ENCODE data around the gene CABLES1. TPM values are rescaled to one million over a fixed set of nuclear protein-coding genes. Genes with fewer than 3 reads are reported as not detected.
A peak's percentile ranks its signal among the peaks of the same experiment; 100 is the strongest.

CABLES1 gene
- total RNA-seq, 8 experiments from 2014 or later, result 0.56 to 4.6 (median 2.4) TPM

GRCh38 chr18:23200756-23201155 lies 65.5 kb downstream of the CABLES1 start:
- in situ Hi-C loops (cut with MboI; ENCODE audit: low pct_unique_long_range_greater_than_20kb in 2 of 9, low sequenced_read_pairs in 9 of 9, unreplicated experiment in 9 of 9), result no loop called here
- no peak overlapping the region for H3K4me3 ChIP-seq
- ATAC-seq (replicated peaks in 6 of 8), result peak in 4 of 8 experiments; percentile 10 to 74 (median 57)
- H3K4me1 ChIP-seq (replicated peaks in 1 of 2), result peaks cover 15 to 28% of the 10 kb centered on the region in 2 donors
- H3K27ac ChIP-seq, result no peak overlapping the region
- WGBS, 10 experiments, result 60 to 100% (median 80%) methylated on average over 1 to 6 of the region's 8 CpGs; no CpG with 5 or more reads in 1 of the 10 experiments

- WGBS, 10 experiments, result 96 to 100% (median 100%) methylated on average over 1 to 8 of the region's 10 CpGs; no CpG with 5 or more reads in 7 of the 10 experiments
- no peak overlapping the region for H3K27ac ChIP-seq
- in situ Hi-C loops (cut with MboI; ENCODE audit: low pct_unique_long_range_greater_than_20kb in 2 of 9, low sequenced_read_pairs in 9 of 9, unreplicated experiment in 9 of 9), result no loop called here
- H3K4me3 ChIP-seq, result no peak overlapping the region
- no peak for ATAC-seq (replicated peaks in 6 of 8)
- H3K4me1 ChIP-seq (replicated peaks in 1 of 2), result peaks cover 5 to 19% of the 10 kb centered on the region in 2 donors
Observed at GRCh38 chr18:23201741-23202140, 66.5 kb downstream of the CABLES1 start.

- peak in 2 of 8 experiments; percentile 41 to 70 for ATAC-seq (replicated peaks in 6 of 8)
- no peak overlapping the region for H3K4me3 ChIP-seq
- 92 to 100% (median 95%) methylated on average over 2 to 13 of the region's 15 CpGs; no CpG with 5 or more reads in 5 of the 10 experiments for WGBS, 10 experiments
- in situ Hi-C loops (cut with MboI; ENCODE audit: low pct_unique_long_range_greater_than_20kb in 2 of 9, low sequenced_read_pairs in 9 of 9, unreplicated experiment in 9 of 9), result no loop called here
- peaks cover 5 to 12% of the 10 kb centered on the region in 2 donors for H3K4me1 ChIP-seq (replicated peaks in 1 of 2)
- peak overlapping the region in 1 of 2 donors; percentile 37 for H3K27ac ChIP-seq
Observed at GRCh38 chr18:23203891-23204432, 68.7 kb downstream of the CABLES1 start.

- H3K4me3 ChIP-seq, result no peak overlapping the region
- H3K27ac ChIP-seq, result peak overlapping the region in 1 of 2 donors; percentile 37
- peaks cover 5 to 12% of the 10 kb centered on the region in 2 donors for H3K4me1 ChIP-seq (replicated peaks in 1 of 2)
- 81 to 100% (median 96%) methylated on average over 1 to 7 of the region's 10 CpGs; no CpG with 5 or more reads in 4 of the 10 experiments for WGBS, 10 experiments
- in situ Hi-C loops (cut with MboI; ENCODE audit: low pct_unique_long_range_greater_than_20kb in 2 of 9, low sequenced_read_pairs in 9 of 9, unreplicated experiment in 9 of 9), result no loop called here
- ATAC-seq (replicated peaks in 6 of 8), result peak in 1 of 8 experiments; percentile 8
Observed at GRCh38 chr18:23204589-23205235, 69.4 kb downstream of the CABLES1 start.

- Histone ChIP-seq H3K27ac (no peak overlapping the region), H3K4me1 (replicated peaks in 1 of 2) (peaks cover 5 to 12% of the 10 kb centered on the region in 2 donors), H3K4me3 (no peak overlapping the region)
- ATAC-seq (replicated peaks in 6 of 8), result no peak
- 17 to 100% (median 93%) methylated on average over 1 to 7 of the region's 9 CpGs; no CpG with 5 or more reads in 4 of the 10 experiments for WGBS, 10 experiments
- in situ Hi-C loops (cut with MboI; ENCODE audit: low pct_unique_long_range_greater_than_20kb in 2 of 9, low sequenced_read_pairs in 9 of 9, unreplicated experiment in 9 of 9), result no loop called here
Observed at GRCh38 chr18:23205980-23206379, 70.7 kb downstream of the CABLES1 start.

GRCh38 chr18:23207191-23207955 lies 72.1 kb downstream of the CABLES1 start:
- no peak for ATAC-seq (replicated peaks in 6 of 8)
- H3K27ac ChIP-seq, result no peak overlapping the region
- no peak overlapping the region for H3K4me3 ChIP-seq
- in situ Hi-C loops (cut with MboI; ENCODE audit: low pct_unique_long_range_greater_than_20kb in 2 of 9, low sequenced_read_pairs in 9 of 9, unreplicated experiment in 9 of 9), result no loop called here
- 40 to 100% (median 89%) methylated on average over 1 to 7 of the region's 9 CpGs; no CpG with 5 or more reads in 3 of the 10 experiments for WGBS, 10 experiments
- peaks cover 5 to 12% of the 10 kb centered on the region in 2 donors for H3K4me1 ChIP-seq (replicated peaks in 1 of 2)

- H3K27ac ChIP-seq, result no peak overlapping the region
- WGBS, 10 experiments, result 63 to 100% (median 88%) methylated on average over 1 to 5 of the region's 6 CpGs; no CpG with 5 or more reads in 4 of the 10 experiments
- ATAC-seq (replicated peaks in 6 of 8), result no peak
- peaks cover 5 to 12% of the 10 kb centered on the region in 2 donors for H3K4me1 ChIP-seq (replicated peaks in 1 of 2)
- no peak overlapping the region for H3K4me3 ChIP-seq
- in situ Hi-C loops (cut with MboI; ENCODE audit: low pct_unique_long_range_greater_than_20kb in 2 of 9, low sequenced_read_pairs in 9 of 9, unreplicated experiment in 9 of 9), result no loop called here
Observed at GRCh38 chr18:23207994-23208393, 72.7 kb downstream of the CABLES1 start.

GRCh38 chr18:23208600-23208999 lies 73.3 kb downstream of the CABLES1 start:
- Histone ChIP-seq H3K27ac (no peak overlapping the region), H3K4me1 (replicated peaks in 1 of 2) (peaks cover 5 to 12% of the 10 kb centered on the region in 2 donors), H3K4me3 (no peak overlapping the region)
- no peak for ATAC-seq (replicated peaks in 6 of 8)
- 40 to 100% (median 74%) methylated on average over 1 to 3 of the region's 3 CpGs; no CpG with 5 or more reads in 6 of the 10 experiments for WGBS, 10 experiments
- in situ Hi-C loops (cut with MboI; ENCODE audit: low pct_unique_long_range_greater_than_20kb in 2 of 9, low sequenced_read_pairs in 9 of 9, unreplicated experiment in 9 of 9), result no loop called here

- 89 to 100% (median 100%) methylated on average over 1 to 3 of the region's 3 CpGs; no CpG with 5 or more reads in 3 of the 10 experiments for WGBS, 10 experiments
- Histone ChIP-seq H3K4me3 (no peak overlapping the region), H3K27ac (no peak overlapping the region), H3K4me1 (replicated peaks in 1 of 2) (peaks cover 3 to 8% of the 10 kb centered on the region in 2 donors)
- in situ Hi-C loops (cut with MboI; ENCODE audit: low pct_unique_long_range_greater_than_20kb in 2 of 9, low sequenced_read_pairs in 9 of 9, unreplicated experiment in 9 of 9), result no loop called here
- ATAC-seq (replicated peaks in 6 of 8), result no peak
Observed at GRCh38 chr18:23209031-23209430, 73.7 kb downstream of the CABLES1 start.

- H3K27ac ChIP-seq, result no peak overlapping the region
- 0 to 100% (median 75%) methylated on average over 1 to 4 of the region's 7 CpGs; no CpG with 5 or more reads in 3 of the 10 experiments for WGBS, 10 experiments
- ATAC-seq (replicated peaks in 6 of 8), result no peak
- in situ Hi-C loops (cut with MboI; ENCODE audit: low pct_unique_long_range_greater_than_20kb in 2 of 9, low sequenced_read_pairs in 9 of 9, unreplicated experiment in 9 of 9), result no loop called here
- H3K4me3 ChIP-seq, result no peak overlapping the region
- peaks cover 0 to under 1% of the 10 kb centered on the region in 2 donors for H3K4me1 ChIP-seq (replicated peaks in 1 of 2)
Observed at GRCh38 chr18:23209796-23210195, 74.5 kb downstream of the CABLES1 start.

- H3K4me3 ChIP-seq, result no peak overlapping the region
- no peaks in the 10 kb centered on the region for H3K4me1 ChIP-seq (replicated peaks in 1 of 2)
- in situ Hi-C loops (cut with MboI; ENCODE audit: low pct_unique_long_range_greater_than_20kb in 2 of 9, low sequenced_read_pairs in 9 of 9, unreplicated experiment in 9 of 9), result no loop called here
- ATAC-seq (replicated peaks in 6 of 8), result no peak
- WGBS, 10 experiments, result 52 to 100% (median 95%) methylated on average over 1 to 5 of the region's 7 CpGs; no CpG with 5 or more reads in 4 of the 10 experiments
- H3K27ac ChIP-seq, result no peak overlapping the region
Observed at GRCh38 chr18:23210526-23210925, 75.2 kb downstream of the CABLES1 start.

GRCh38 chr18:23211146-23211545 lies 75.9 kb downstream of the CABLES1 start:
- H3K4me1 ChIP-seq (replicated peaks in 1 of 2), result no peaks in the 10 kb centered on the region
- in situ Hi-C loops (cut with MboI; ENCODE audit: low pct_unique_long_range_greater_than_20kb in 2 of 9, low sequenced_read_pairs in 9 of 9, unreplicated experiment in 9 of 9), result no loop called here
- 44 to 100% (median 92%) methylated on average over 1 to 3 of the region's 3 CpGs; no CpG with 5 or more reads in 5 of the 10 experiments for WGBS, 10 experiments

GRCh38 chr18:23212161-23212560 lies 76.9 kb downstream of the CABLES1 start:
- H3K4me3 ChIP-seq, result no peak overlapping the region
- in situ Hi-C loops (cut with MboI; ENCODE audit: low pct_unique_long_range_greater_than_20kb in 2 of 9, low sequenced_read_pairs in 9 of 9, unreplicated experiment in 9 of 9), result no loop called here
- H3K27ac ChIP-seq, result no peak overlapping the region
- 73 to 100% (median 89%) methylated on average over 1 to 3 of the region's 3 CpGs; no CpG with 5 or more reads in 5 of the 10 experiments for WGBS, 10 experiments
- no peaks in the 10 kb centered on the region for H3K4me1 ChIP-seq (replicated peaks in 1 of 2)
- no peak for ATAC-seq (replicated peaks in 6 of 8)

More at GRCh38 chr18:23211146-23211545, 75.9 kb downstream of the CABLES1 start:
- no peak for ATAC-seq (replicated peaks in 6 of 8)
- Histone ChIP-seq H3K4me3 (no peak overlapping the region), H3K27ac (no peak overlapping the region)

Measured in motor neuron (in vitro differentiated cells).